GM18951 (cell line): ENCODE measurements around the gene TYRO3.
"Not testable (repeated sequence)": the region's sequence is repeated elsewhere in the genome, so short reads cannot be mapped to it uniquely, and the experiment has no call there.

Experiments
- POLR2A ChIP-seq: IDR thresholded peaks from 4 replicates; pipeline ENCODE4 v1.6.1; 2011; ENCODE audit warnings: mild to moderate bottlenecking; ENCODE audit not compliant: insufficient read length, insufficient read depth; ENCODE audit errors: extremely low read depth
- in situ Hi-C: fragments of 300-500 bp; cut with MboI; formaldehyde crosslinking; loops from one replicate; pipeline ENCODE4 v1.12.0; 2022; ENCODE audit warnings: low sequenced_read_pairs, mixed read lengths, inconsistent platforms; ENCODE audit not compliant: unreplicated experiment

The TYRO3 gene

DNA sequence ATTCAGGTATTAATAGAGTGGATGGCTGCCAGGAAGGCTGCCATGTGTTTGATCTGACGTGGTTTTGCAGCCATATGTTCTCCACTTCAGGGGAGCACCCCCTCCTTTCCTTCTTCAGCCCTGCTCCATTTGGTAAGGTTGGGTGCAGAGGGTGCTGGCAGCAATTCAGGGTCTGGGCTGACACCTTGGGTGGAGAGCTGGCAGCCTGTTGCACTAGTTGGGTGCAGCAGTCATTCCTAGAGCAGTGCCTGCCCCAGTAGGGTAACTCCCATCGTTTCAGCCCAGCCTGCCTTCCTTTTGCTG is 1.5 kb downstream of the TYRO3 start:
- no peak for TF ChIP-seq POLR2A
- in situ Hi-C loops = no loop called here

GRCh38 chr15:41561104-41561776 is 2.2 kb downstream of the TYRO3 start:
- no peak for TF ChIP-seq POLR2A
- in situ Hi-C loops = no loop called here

DNA sequence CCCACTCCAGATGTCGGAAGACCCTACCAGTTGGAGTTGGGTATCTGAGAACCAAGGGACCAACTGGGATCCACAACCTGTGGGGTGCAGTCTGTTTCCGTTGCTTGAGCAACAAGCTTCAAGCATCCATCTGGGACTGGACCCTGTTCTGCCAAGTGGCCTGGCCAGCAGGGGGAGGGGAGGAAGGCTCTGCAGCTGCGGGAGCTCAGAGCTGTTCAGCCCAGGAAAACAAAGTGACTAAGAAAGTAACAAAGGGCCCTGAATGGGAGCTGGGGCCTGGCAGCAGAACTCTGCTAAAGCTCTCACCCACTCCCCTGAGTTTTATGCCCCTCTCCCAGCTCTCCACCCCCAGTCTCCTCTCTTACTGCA is 2.7 kb downstream of the TYRO3 start:
- in situ Hi-C loops = no loop called here
- TF ChIP-seq POLR2A = no peak

DNA sequence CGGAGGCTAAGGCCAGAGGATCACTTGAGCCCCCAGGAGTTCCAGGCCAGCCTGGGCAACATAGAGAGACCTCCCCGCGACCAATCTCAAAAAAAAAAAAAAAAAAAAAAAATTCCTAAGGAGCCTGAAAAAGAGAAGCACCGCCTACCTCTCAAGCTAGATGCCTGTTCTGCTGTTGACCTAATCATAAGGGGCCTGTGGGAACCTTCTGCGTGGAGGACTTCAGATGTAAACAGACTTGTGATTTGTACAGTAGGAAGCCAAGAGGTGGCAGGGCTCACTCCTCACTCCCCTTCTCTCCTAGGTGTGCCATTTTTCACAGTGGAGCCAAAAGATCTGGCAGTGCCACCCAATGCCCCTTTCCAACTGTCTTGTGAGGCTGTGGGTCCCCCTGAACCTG is 3.2 kb downstream of the TYRO3 start:
- in situ Hi-C loops = no loop called here
- no peak for TF ChIP-seq POLR2A

- in situ Hi-C loops = no loop called here
- no peak for TF ChIP-seq POLR2A
These were observed 3.8 kb downstream of the TYRO3 start for GRCh38 chr15:41562784-41563198.

- in situ Hi-C loops = no loop called here
These were observed 5.4 kb downstream of the TYRO3 start for GRCh38 chr15:41564286-41564959.

DNA sequence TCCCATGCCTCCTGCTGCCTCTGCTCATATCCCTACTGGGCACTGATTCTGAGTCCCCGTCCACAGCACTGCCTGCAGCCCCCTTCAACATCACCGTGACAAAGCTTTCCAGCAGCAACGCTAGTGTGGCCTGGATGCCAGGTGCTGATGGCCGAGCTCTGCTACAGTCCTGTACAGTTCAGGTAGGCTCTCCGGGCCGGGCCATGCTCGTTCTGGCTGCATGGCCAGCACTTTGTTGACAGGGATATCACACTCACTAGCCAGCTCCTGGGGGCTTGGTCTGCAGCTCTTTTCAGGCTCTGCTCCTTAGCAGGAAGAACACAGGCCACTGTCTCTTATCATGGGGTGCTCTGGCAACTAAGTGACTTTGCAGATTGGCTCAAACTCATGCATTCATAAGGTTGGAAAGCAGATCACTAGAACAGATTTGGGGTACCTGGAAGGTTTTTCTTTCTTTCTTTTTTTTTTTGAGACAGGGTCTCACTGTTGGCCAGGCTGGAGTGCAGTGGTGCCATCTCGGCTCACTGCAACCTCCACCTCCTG is 6.0 kb downstream of the TYRO3 start:
- in situ Hi-C loops = no loop called here
- no peak for TF ChIP-seq POLR2A

More at GRCh38 chr15:41564286-41564959, 5.4 kb downstream of the TYRO3 start:
- no peak for TF ChIP-seq POLR2A

GRCh38 chr15:41565702-41566101 is 6.7 kb downstream of the TYRO3 start:
- in situ Hi-C loops = no loop called here
- no peak for TF ChIP-seq POLR2A

DNA sequence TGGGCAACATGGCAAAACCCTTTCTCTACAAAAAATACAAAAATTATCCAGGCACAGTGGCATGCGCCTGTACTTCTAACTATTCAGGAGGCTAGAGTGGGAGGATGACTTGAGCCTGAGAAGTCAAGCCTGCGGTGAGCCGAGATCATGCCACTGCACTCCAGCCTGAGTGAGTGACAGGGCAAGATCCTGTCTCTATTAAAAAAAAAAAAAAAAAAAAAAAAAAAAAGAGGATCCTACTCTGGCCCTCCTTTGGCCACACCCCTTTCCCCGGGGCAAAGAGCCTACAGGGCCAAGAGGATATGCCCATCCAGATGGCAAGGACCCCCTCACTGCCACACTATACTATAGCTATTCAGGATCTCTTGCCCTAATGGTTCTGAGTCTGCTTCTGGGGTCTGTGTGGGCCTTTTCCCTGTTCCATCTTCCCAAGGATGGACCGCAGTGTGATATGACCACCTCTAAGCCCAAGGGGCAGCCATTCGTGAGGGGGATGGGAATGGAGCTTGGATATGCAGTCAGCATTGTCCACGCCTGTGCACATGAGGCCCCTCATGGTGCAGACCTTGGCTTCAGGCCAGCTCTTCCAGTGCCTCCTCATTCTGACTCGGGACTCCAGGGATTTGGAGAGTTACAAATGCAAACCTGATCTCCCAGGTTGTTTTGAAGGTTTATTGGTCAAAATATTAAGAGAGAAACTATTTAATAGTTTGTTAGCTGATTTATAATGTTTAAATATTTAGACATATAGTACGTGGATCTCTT is 7.3 kb downstream of the TYRO3 start:
- in situ Hi-C loops = no loop called here
- no peak for TF ChIP-seq POLR2A

DNA sequence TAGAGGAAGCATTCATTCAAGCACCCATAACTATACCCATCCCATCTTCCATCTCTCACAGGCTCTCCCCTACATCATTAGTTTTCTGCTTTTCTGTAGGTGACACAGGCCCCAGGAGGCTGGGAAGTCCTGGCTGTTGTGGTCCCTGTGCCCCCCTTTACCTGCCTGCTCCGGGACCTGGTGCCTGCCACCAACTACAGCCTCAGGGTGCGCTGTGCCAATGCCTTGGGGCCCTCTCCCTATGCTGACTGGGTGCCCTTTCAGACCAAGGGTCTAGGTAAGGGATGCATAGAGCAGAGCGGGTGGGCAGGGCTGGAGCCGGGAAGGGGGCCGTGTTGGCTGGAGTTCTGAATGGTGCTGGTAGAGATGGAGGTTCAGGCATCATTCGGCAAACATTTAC is 8.2 kb downstream of the TYRO3 start:
- no peak for TF ChIP-seq POLR2A
- in situ Hi-C loops = no loop called here

DNA sequence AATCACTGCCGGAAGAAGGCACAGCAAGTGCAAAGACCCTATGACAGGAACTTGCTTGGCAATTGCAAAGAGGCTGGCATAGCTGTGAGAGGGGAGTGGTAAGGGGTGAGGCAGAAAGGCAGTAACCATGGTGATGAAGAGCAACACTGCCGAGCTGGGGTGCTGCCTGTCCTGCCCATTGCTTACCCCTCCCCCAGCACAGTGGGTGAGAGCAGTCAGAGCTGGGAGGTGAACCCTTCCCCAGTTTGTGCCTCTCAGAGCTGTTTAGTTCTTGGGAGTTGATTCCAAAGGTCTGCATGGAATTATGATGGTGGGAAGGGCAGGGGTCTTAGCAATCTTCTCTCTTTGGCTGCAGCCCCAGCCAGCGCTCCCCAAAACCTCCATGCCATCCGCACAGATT is 8.8 kb downstream of the TYRO3 start:
- in situ Hi-C loops = no loop called here
- TF ChIP-seq POLR2A = no peak

DNA sequence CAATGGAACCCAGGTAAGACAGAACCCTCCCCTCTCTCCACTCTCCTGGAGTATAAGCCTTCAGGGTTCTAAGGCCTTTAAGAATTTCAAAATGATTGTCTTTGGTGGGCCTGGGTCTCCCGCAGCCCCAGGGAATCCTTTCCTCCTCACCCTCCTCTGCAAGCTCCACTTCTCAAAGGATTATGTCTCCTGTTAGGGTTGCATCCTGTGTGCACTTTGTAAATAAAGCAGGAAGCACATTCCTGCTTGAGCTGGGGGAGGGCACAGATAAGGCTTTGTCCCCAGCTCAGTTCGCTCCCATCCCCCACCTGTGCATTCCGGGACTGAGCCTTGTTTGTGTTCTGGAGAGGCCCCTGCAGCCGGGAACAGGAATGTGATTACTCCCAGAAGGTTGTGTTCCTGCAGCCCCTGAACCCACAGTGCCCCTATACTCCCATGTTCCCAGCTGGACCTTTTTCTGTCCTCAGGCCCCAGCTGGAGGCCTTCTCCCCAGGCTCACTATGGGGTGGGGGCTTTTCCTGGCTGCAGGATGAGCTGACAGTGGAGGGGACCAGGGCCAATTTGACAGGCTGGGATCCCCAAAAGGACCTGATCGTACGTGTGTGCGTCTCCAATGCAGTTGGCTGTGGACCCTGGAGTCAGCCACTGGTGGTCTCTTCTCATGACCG is 9.5 kb downstream of the TYRO3 start:
- in situ Hi-C loops = no loop called here

GRCh38 chr15:41569232-41569631 is 10.2 kb downstream of the TYRO3 start:
- in situ Hi-C loops = not testable (repeated sequence)

More for the DNA sequence above, 9.5 kb downstream of the TYRO3 start:
- no peak for TF ChIP-seq POLR2A

DNA sequence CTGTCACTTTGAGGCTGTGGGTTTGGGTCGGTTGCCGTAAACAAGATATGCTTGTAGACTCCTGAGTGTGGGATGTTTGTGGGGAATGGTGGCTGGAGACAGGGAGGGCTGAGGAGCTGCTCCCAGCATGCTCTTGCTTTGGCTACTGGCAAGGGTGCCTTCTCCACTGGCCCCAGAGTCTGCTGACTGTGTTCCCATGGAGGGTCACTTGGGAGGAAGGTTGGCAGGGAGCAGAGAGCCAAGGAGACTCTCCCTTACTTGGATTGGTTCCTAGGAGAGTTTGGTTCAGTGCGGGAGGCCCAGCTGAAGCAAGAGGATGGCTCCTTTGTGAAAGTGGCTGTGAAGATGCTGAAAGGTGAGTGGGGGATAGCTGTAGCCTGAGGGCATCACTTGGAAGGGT is 11.8 kb downstream of the TYRO3 start:
- TF ChIP-seq POLR2A = no peak
- in situ Hi-C loops = no loop called here

DNA sequence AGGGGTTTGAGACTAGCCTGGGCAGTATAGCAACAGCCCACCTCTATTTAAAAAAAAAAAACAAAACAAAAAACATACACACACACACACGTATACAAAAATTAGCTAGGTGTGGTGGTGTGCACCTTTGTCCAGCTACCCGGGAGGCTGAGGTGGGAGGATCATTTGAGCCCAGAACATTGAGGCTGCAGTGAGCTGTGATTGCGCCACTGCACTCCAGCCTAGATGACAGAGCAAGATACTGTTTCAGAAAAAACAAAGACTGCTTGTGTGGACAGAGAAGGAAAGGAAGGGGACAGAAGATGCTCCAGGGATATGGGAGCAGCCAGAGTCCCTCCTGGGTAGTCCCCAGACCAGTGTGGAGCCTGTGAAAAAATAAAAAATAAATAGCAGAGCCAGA is 12.9 kb downstream of the TYRO3 start:
- in situ Hi-C loops = no loop called here
- TF ChIP-seq POLR2A = no peak
